Caco-2 (cell line): ENCODE measurements around the gene SSTR3. TPM values are rescaled to one million over a fixed set of nuclear protein-coding genes. Genes with fewer than 3 reads are reported as not detected.

ENCODE experiments used
- BruUV-seq: library from RNA; stranded (reverse); fragments of 400-500 nt; replicated peaks from 2 replicates; lab custom pipeline; 2021; lab: Mats Ljungman, UMichigan
- CTCF ChIA-PET: fragments of 300-600 bp; sonication (Branson Sonifier 250); formaldehyde crosslinking; loops from one replicate; lab custom pipeline; 2022; ENCODE audit warnings: antibody characterized with exemption; lab: Charles Lee
- POLR2A ChIA-PET: fragments of 300-600 bp; sonication (Branson Sonifier 250); formaldehyde crosslinking; loops from one replicate; lab custom pipeline; 2022; ENCODE audit warnings: antibody characterized with exemption; lab: Charles Lee
- DNase-seq, 2 experiments: peaks; one replicate each; pipeline versions ENCODE4 v3.0.0 to v3.0.0-alpha.2; 2020 to 2022
- H3K27me3 ChIP-seq: replicated peaks from 2 replicates; pipeline ENCODE4 v1.6.0; 2011; ENCODE audit warnings: low read length; ENCODE audit not compliant: control insufficient read depth, insufficient read depth
- H3K36me3 ChIP-seq: 2 replicates; pipeline ENCODE4 v1.5.1; 2011; ENCODE audit warnings: low read length; ENCODE audit not compliant: control insufficient read depth, insufficient read depth
- H3K4me1 ChIP-seq: fragments of 250-450 bp; sonication (Bioruptor Pico); 2 replicates; pipeline ENCODE4 v1.5.1; 2020; ENCODE audit warnings: mild to moderate bottlenecking
- H3K4me3 ChIP-seq: 2 replicates; pipeline ENCODE4 v1.5.1; 2011; ENCODE audit warnings: low read depth, mild to moderate bottlenecking, control low read depth, low read length
- H3K9me3 ChIP-seq: fragments of 250-450 bp; sonication (Bioruptor Pico); 2 replicates; pipeline ENCODE4 v1.5.1; 2020; ENCODE audit warnings: mild to moderate bottlenecking, moderate library complexity
- H3K27ac Mint-ChIP-seq: one replicate; pipeline ENCODE4 v1.8.0; 2022; ENCODE audit warnings: mixed read lengths; ENCODE audit not compliant: unreplicated experiment
- H3K27me3 Mint-ChIP-seq: one replicate; pipeline ENCODE4 v1.8.0; 2022; ENCODE audit warnings: mixed read lengths; ENCODE audit not compliant: insufficient read depth, unreplicated experiment
- H3K36me3 Mint-ChIP-seq: one replicate; pipeline ENCODE4 v1.8.0; 2022; ENCODE audit warnings: mild to moderate bottlenecking, mixed read lengths; ENCODE audit not compliant: insufficient read depth, unreplicated experiment
- H3K4me1 Mint-ChIP-seq: one replicate; pipeline ENCODE4 v1.8.0; 2022; ENCODE audit warnings: low read depth, mixed read lengths; ENCODE audit not compliant: unreplicated experiment
- H3K4me3 Mint-ChIP-seq: one replicate; pipeline ENCODE4 v1.8.0; 2022; ENCODE audit warnings: mild to moderate bottlenecking, moderate library complexity, mixed read lengths; ENCODE audit not compliant: unreplicated experiment
- H3K9me3 Mint-ChIP-seq: one replicate; pipeline ENCODE4 v1.8.0; 2022; ENCODE audit warnings: mixed read lengths; ENCODE audit not compliant: unreplicated experiment
- CTCF ChIP-seq, 2 experiments: fragments of 200-600 bp in 1 of 2; IDR thresholded peaks; 1 replicate in 1 of 2; 2 replicates in 1 of 2; pipeline versions ENCODE4 v1.5.1 to v1.8.0; 2011 to 2022; ENCODE audit warnings: antibody characterized with exemption in 1 of 2, control low read depth in 1 of 2, inconsistent platforms in 1 of 2, low read depth in 1 of 2, low read length in 1 of 2, mild to moderate bottlenecking in 1 of 2, moderate library complexity in 1 of 2; ENCODE audit not compliant: insufficient read depth in 1 of 2, severe bottlenecking in 1 of 2, unreplicated experiment in 1 of 2
- intact Hi-C: fragments of 100-400 bp; cut with micrococcal nuclease; formaldehyde crosslinking; loops from one replicate; pipeline ENCODE4 v1.10.0; 2022; ENCODE audit not compliant: unreplicated experiment
- total RNA-seq: library from RNA; stranded (reverse); gene quantifications from 2 replicates; pipeline ENCODE4 v1.2.3, GENCODE V29; 2022

The SSTR3 gene
- total RNA-seq, 1 experiment from 2014 or later = not detected

- H3K4me3 ChIP-seq = no peak overlapping the region
- POLR2A ChIA-PET = no interaction called here
Observed at GRCh38 chr22:37235897-37236607, 23.8 kb upstream of the SSTR3 start.

GRCh38 chr22:37234736-37235711 lies 22.7 kb upstream of the SSTR3 start:
- no peaks in the 10 kb centered on the region for H3K4me1 ChIP-seq
- H3K36me3 Mint-ChIP-seq = no peaks in the 10 kb centered on the region
- ChIA-PET CTCF (no interaction called here), POLR2A (no interaction called here)
- H3K36me3 ChIP-seq = no peaks in the 10 kb centered on the region
- BruUV-seq = no TSS peak
- peaks cover 8% of the 10 kb centered on the region for H3K27me3 Mint-ChIP-seq
- no peaks in the 10 kb centered on the region for H3K4me1 Mint-ChIP-seq
- H3K27ac Mint-ChIP-seq = no peak overlapping the region
- intact Hi-C loops = no loop called here
- DNase-seq = peak in 1 of 2 experiments; percentile 17
- no peak for TF ChIP-seq CTCF (IDR thresholded peaks at IDR 0.05; ENCODE audit: insufficient read depth in 1 of 2, low read depth in 1 of 2, low read length in 1 of 2, severe bottlenecking in 1 of 2, unreplicated experiment in 1 of 2)
- H3K4me3 ChIP-seq = no peak overlapping the region
- H3K9me3 ChIP-seq = no peaks in the 10 kb centered on the region
- H3K27me3 ChIP-seq = no peaks in the 10 kb centered on the region; the same call in 1 of the 2 replicates
- H3K4me3 Mint-ChIP-seq = no peak overlapping the region
- no peaks in the 10 kb centered on the region for H3K9me3 Mint-ChIP-seq

More at GRCh38 chr22:37235897-37236607, 23.8 kb upstream of the SSTR3 start:
- Histone ChIP-seq H3K27me3 (no peaks in the 10 kb centered on the region; the same call in 1 of the 2 replicates), H3K9me3 (no peaks in the 10 kb centered on the region), H3K4me1 (no peaks in the 10 kb centered on the region), H3K36me3 (no peaks in the 10 kb centered on the region)
- Mint-ChIP-seq H3K27me3 (peaks cover 8% of the 10 kb centered on the region), H3K9me3 (no peaks in the 10 kb centered on the region), H3K27ac (no peak overlapping the region), H3K4me1 (no peaks in the 10 kb centered on the region), H3K4me3 (no peak overlapping the region), H3K36me3 (no peaks in the 10 kb centered on the region)
- BruUV-seq = no TSS peak
- intact Hi-C loops = no loop called here
- no peak for DNase-seq
- TF ChIP-seq CTCF (IDR thresholded peaks at IDR 0.05; ENCODE audit: insufficient read depth in 1 of 2, low read depth in 1 of 2, low read length in 1 of 2, severe bottlenecking in 1 of 2, unreplicated experiment in 1 of 2) = no peak
- CTCF ChIA-PET = no interaction called here
